SU-DHL-6 (cell line): ENCODE results near the gene MARCHF11.

Source experiments
- H2AFZ ChIP-seq: fragments of 200-600 bp; sonication (generic); 2 replicates; pipeline ENCODE4 v1.6.1; 2014; ENCODE audit warnings: low read depth, mild to moderate bottlenecking, moderate library complexity, mixed read lengths, antibody characterized with exemption, low read length; ENCODE audit not compliant: severe bottlenecking
- H3F3A ChIP-seq: fragments of 200-600 bp; shearing (Covaris generic); 2 replicates; pipeline ENCODE4 v1.6.0; 2016; ENCODE audit warnings: antibody characterized with exemption, mild to moderate bottlenecking; ENCODE audit not compliant: insufficient read depth
- H3K27ac ChIP-seq: fragments of 200-600 bp; sonication (generic); 2 replicates; pipeline ENCODE4 v1.5.1; 2016; ENCODE audit warnings: low read depth, mild to moderate bottlenecking, low read length, moderate library complexity, mixed read lengths
- H3K27me3 ChIP-seq: fragments of 200-600 bp; sonication (generic), shearing (Covaris generic); 2 replicates; pipeline ENCODE4 v1.6.0; 2014; ENCODE audit warnings: mild to moderate bottlenecking, low read length
- H3K36me3 ChIP-seq: fragments of 200-600 bp; sonication (generic); 2 replicates; pipeline ENCODE4 v1.6.1; 2014; ENCODE audit warnings: mild to moderate bottlenecking, low read length, mixed read lengths
- H3K4me2 ChIP-seq: fragments of 300-600, 200-600 bp; shearing (Covaris generic), sonication (generic); 2 replicates; pipeline ENCODE4 v1.6.0; 2014; ENCODE audit warnings: low read length, low read depth, mild to moderate bottlenecking; ENCODE audit not compliant: poor library complexity, severe bottlenecking
- H3K4me3 ChIP-seq: fragments of 200-600 bp; sonication (generic); 2 replicates; pipeline ENCODE4 v1.5.1; 2014; ENCODE audit warnings: antibody characterized with exemption, low read length, mild to moderate bottlenecking, mixed read lengths; ENCODE audit not compliant: insufficient read depth, poor library complexity, severe bottlenecking
- H3K79me2 ChIP-seq: fragments of 200-600 bp; sonication (generic); 2 replicates; pipeline ENCODE4 v1.6.1; 2014; ENCODE audit warnings: mild to moderate bottlenecking, low read length, moderate library complexity; ENCODE audit not compliant: insufficient read depth
- H3K9ac ChIP-seq: fragments of 200-600 bp; sonication (generic); 2 replicates; pipeline ENCODE4 v1.7.0; 2014; ENCODE audit warnings: mild to moderate bottlenecking, low read length
- H3K9me2 ChIP-seq: fragments of 200-600 bp; sonication (generic); replicated peaks from 2 replicates; pipeline ENCODE4 v1.6.1; 2014; ENCODE audit warnings: low read length; ENCODE audit not compliant: insufficient read depth
- H3K9me3 ChIP-seq: fragments of 200-600 bp; sonication (generic); 2 replicates; pipeline ENCODE4 v1.6.1; 2014; ENCODE audit warnings: low read length, mixed read lengths; ENCODE audit not compliant: insufficient read depth
- H4K20me1 ChIP-seq: fragments of 200-600 bp; sonication (generic); 2 replicates; pipeline ENCODE4 v1.6.1; 2014; ENCODE audit warnings: low read depth, mild to moderate bottlenecking, antibody characterized with exemption, low read length, moderate library complexity, mixed read lengths
- EZH2phosphoT487 ChIP-seq: fragments of 200-600 bp; sonication (generic), shearing (Covaris generic); conservative IDR thresholded peaks from 2 replicates; pipeline ENCODE4 v1.6.1; 2018; ENCODE audit warnings: mild to moderate bottlenecking, antibody characterized with exemption, low read length, moderate library complexity, mixed read lengths
- TF ChIP-seq, protein P1 (sequence below): fragments of 200-600 bp; sonication (generic); IDR thresholded peaks from one replicate; pipeline ENCODE4 v1.5.1; 2017; ENCODE audit warnings: antibody characterized with exemption, mild to moderate bottlenecking, low read length, moderate library complexity; ENCODE audit not compliant: insufficient read depth, poor library complexity, severe bottlenecking

Gene MARCHF11

GRCh38 chr5:16043349-16043965 lies 136.1 kb downstream of the MARCHF11 start:
- Histone ChIP-seq H3K27ac (no peak overlapping the region), H4K20me1 (no peaks in the 10 kb centered on the region), H3K27me3 (no peaks in the 10 kb centered on the region), H3K9me3 (no peaks in the 10 kb centered on the region), H3K4me2 (no peak overlapping the region), H3F3A (no peaks in the 10 kb centered on the region), H3K4me3 (no peak overlapping the region), H2AFZ (no peak overlapping the region), H3K79me2 (no peaks in the 10 kb centered on the region), H3K9ac (no peak overlapping the region), H3K9me2 (no peaks in the 10 kb centered on the region), H3K36me3 (no peaks in the 10 kb centered on the region)
- no peak for TF ChIP-seq EZH2phosphoT487
- TF ChIP-seq, protein P1, sequence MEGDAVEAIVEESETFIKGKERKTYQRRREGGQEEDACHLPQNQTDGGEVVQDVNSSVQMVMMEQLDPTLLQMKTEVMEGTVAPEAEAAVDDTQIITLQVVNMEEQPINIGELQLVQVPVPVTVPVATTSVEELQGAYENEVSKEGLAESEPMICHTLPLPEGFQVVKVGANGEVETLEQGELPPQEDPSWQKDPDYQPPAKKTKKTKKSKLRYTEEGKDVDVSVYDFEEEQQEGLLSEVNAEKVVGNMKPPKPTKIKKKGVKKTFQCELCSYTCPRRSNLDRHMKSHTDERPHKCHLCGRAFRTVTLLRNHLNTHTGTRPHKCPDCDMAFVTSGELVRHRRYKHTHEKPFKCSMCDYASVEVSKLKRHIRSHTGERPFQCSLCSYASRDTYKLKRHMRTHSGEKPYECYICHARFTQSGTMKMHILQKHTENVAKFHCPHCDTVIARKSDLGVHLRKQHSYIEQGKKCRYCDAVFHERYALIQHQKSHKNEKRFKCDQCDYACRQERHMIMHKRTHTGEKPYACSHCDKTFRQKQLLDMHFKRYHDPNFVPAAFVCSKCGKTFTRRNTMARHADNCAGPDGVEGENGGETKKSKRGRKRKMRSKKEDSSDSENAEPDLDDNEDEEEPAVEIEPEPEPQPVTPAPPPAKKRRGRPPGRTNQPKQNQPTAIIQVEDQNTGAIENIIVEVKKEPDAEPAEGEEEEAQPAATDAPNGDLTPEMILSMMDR, result no peak

DNA sequence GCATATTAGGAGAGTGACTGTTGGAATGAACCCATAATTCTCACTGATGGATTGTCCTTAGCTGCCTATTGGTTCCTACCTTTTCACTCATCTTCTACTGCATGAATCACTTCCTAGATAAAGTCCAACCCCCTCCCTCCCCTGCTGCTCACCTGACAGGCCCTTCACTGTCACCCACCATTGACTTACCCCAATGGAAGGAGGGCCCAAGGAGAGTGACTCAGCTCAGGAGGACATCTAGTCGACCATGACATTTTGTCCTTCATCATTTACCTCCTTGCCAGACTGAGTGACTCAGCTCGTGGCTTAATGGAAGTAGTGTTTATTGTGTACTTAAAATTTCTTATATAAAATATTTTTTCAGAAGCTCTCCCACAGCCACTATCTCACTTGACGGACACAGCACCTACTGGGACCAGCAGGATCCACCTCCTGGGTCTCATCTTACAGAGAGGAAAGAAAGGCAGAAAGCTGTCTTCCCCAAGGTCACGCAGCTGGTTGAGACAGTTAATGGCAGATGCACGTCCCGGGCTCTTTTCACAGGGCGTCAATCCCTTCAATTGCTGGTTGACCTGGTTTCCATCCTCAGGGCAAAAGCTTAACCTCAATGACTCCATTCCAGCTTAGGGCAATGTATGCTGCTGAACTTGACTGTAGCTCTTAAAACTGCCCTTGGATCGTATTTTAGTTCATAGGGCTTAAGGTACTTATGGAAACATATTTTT lies 142.3 kb downstream of the MARCHF11 start:
- no peaks in the 10 kb centered on the region for H3K79me2 ChIP-seq
- H3K27me3 ChIP-seq, result no peaks in the 10 kb centered on the region
- no peaks in the 10 kb centered on the region; the same call in 1 of the 2 replicates for H3K9me2 ChIP-seq
- H3F3A ChIP-seq, result no peaks in the 10 kb centered on the region
- H3K36me3 ChIP-seq, result no peaks in the 10 kb centered on the region
- H4K20me1 ChIP-seq, result no peaks in the 10 kb centered on the region
- H3K27ac ChIP-seq, result no peak overlapping the region
- no peak overlapping the region for H3K9ac ChIP-seq
- H3K4me3 ChIP-seq, result no peak overlapping the region
- H2AFZ ChIP-seq, result no peak overlapping the region
- H3K4me2 ChIP-seq, result no peak overlapping the region
- no peaks in the 10 kb centered on the region for H3K9me3 ChIP-seq
- TF ChIP-seq, protein P1, result no peak
- no peak for TF ChIP-seq EZH2phosphoT487

DNA sequence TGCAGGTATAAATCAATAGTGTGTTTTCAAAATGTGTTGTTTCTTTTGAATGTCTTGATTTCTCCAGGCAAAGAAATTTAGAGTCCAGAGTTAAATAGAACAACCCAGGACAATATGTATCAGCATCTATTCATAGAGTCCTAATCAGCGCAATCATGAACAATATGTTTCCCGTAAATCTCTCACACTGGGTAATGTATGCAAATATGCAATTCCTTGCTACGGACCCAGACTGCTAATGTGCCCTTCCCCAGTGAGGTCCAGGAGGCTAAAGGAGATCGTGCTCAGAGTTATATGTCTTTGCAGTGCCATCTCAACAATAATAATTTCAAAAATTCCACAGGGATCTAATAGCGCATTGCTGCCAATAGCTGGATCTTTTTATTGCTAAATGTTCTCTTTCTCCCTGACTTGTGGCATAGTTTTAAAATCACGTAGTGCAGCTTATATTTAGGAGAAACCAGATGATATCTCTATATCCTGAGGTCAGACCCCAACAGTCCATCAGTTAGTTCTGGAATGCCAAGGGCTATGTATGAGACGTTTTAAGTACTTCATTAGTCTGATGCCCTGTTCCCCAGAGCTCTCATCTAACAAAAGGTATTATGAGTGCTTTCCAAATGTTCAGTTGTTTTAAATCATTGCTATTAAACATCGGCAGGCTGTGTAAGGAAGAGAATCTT lies 145.1 kb downstream of the MARCHF11 start:
- no peak overlapping the region for H3K4me3 ChIP-seq
- no peaks in the 10 kb centered on the region for H3K27me3 ChIP-seq
- no peaks in the 10 kb centered on the region for H3K36me3 ChIP-seq
- no peak overlapping the region for H3K4me2 ChIP-seq
- no peak for TF ChIP-seq EZH2phosphoT487
- TF ChIP-seq, protein P1, result no peak
- H3K9me2 ChIP-seq, result no peaks in the 10 kb centered on the region; the same call in 1 of the 2 replicates
- no peaks in the 10 kb centered on the region for H3F3A ChIP-seq
- H2AFZ ChIP-seq, result no peak overlapping the region
- H4K20me1 ChIP-seq, result no peaks in the 10 kb centered on the region
- no peak overlapping the region for H3K27ac ChIP-seq
- H3K9me3 ChIP-seq, result no peaks in the 10 kb centered on the region
- H3K79me2 ChIP-seq, result no peaks in the 10 kb centered on the region
- H3K9ac ChIP-seq, result no peak overlapping the region
